Lower lobe of right lung (tissue), 2 donors: ENCODE measurements around the gene PLA2G4F. TPM values are rescaled to one million over a fixed set of nuclear protein-coding genes. Genes with fewer than 3 reads are reported as not detected.

Source experiments
- ATAC-seq, 2 donors: fragments of 200-7000 bp; cut with Tn5 transposase; one replicate each; pipeline ENCODE4 v1.9.1; 2020 to 2022; ENCODE audit warnings: mild to moderate bottlenecking in 2 of 2, moderate library complexity in 2 of 2
- DNase-seq: peaks from one replicate; pipeline ENCODE4 v3.0.0-alpha.2; 2020
- H3K27ac ChIP-seq: fragments of 200-600 bp; one replicate; pipeline ENCODE4 v1.8.0; 2022
- H3K27me3 ChIP-seq: fragments of 200-600 bp; one replicate; pipeline ENCODE4 v1.8.0; 2022; ENCODE audit warnings: low read depth
- H3K36me3 ChIP-seq: fragments of 200-600 bp; one replicate; pipeline ENCODE4 v1.8.0; 2022; ENCODE audit warnings: mild to moderate bottlenecking
- H3K4me1 ChIP-seq: fragments of 200-600 bp; one replicate; pipeline ENCODE4 v1.8.0; 2022
- H3K4me3 ChIP-seq: fragments of 200-600 bp; one replicate; pipeline ENCODE4 v1.8.0; 2022; ENCODE audit warnings: mild to moderate bottlenecking
- H3K9me3 ChIP-seq: fragments of 200-600 bp; one replicate; pipeline ENCODE4 v1.8.0; 2022
- intact Hi-C: fragments of 100-400 bp; cut with DNase I; formaldehyde crosslinking; loops from one replicate; pipeline ENCODE4 v1.11.0; 2022
- total RNA-seq: library from RNA; stranded (reverse); fragmentation: NEBNext Ultra II Directional; extraction: Animal tissue kit (Norgen Biotek cat#: 25700); gene quantifications from one replicate; pipeline ENCODE4 v1.2.1, GENCODE V29; 2021
- TF ChIP-seq, protein P1 (sequence below): fragments of 200-600 bp; IDR thresholded peaks from one replicate; pipeline ENCODE4 v1.8.0; 2022; ENCODE audit warnings: antibody characterized with exemption, mild to moderate bottlenecking
- donor health status: DM: no; HTN: yes; CAD: no; lungs with severe emphysema.

The PLA2G4F gene
- total RNA-seq, 1 donor from 2014 or later, result 99.0 TPM

DNA sequence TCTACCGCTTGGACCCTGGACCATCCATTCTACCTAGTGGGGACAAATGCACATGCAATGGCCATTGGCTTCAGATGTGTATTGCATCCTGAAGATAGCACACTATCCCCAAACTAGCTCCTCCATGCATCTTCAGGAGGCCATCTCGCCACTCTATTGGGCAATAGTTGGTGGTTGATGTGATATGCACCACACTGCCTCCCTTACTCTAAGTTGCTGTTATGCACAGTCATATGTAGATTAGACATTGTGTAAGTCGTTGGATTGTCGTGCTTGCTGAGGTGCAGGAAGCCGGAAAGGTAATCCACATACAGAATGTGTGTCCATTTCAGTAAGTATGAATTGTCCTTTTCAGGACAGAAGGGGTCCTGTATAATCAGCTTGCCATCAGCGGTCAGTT is 35.4 kb downstream of the PLA2G4F start:
- H3K9me3 ChIP-seq, result no peaks in the 10 kb centered on the region
- no peaks in the 10 kb centered on the region for H3K36me3 ChIP-seq
- intact Hi-C loops, result no loop called here
- H3K27me3 ChIP-seq, result no peaks in the 10 kb centered on the region
- DNase-seq, result no peak
- TF ChIP-seq, protein P1, sequence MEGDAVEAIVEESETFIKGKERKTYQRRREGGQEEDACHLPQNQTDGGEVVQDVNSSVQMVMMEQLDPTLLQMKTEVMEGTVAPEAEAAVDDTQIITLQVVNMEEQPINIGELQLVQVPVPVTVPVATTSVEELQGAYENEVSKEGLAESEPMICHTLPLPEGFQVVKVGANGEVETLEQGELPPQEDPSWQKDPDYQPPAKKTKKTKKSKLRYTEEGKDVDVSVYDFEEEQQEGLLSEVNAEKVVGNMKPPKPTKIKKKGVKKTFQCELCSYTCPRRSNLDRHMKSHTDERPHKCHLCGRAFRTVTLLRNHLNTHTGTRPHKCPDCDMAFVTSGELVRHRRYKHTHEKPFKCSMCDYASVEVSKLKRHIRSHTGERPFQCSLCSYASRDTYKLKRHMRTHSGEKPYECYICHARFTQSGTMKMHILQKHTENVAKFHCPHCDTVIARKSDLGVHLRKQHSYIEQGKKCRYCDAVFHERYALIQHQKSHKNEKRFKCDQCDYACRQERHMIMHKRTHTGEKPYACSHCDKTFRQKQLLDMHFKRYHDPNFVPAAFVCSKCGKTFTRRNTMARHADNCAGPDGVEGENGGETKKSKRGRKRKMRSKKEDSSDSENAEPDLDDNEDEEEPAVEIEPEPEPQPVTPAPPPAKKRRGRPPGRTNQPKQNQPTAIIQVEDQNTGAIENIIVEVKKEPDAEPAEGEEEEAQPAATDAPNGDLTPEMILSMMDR, result no peak
- H3K27ac ChIP-seq, result no peak overlapping the region
- no peak overlapping the region for H3K4me3 ChIP-seq
- no peak for ATAC-seq
- peaks cover 13% of the 10 kb centered on the region for H3K4me1 ChIP-seq

DNA sequence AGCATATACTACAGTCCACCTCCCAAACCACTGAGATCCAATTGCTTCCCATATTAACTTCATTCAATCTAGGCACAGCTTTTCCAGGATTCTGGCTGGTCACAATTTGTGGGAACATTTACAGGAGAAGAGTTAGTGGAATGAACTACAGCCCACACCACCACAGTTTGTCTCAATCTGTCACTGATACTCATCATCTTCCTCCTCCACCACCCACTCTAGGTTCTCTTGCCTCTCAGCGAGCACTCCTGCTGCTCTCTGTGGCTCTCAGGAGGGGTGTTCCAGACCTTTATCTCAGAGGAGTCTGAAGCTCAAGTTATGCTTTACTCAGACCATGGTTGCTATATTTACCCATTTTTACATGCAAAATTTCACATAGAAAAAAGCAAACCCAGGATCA is 36.2 kb downstream of the PLA2G4F start:
- intact Hi-C loops, result no loop called here
- TF ChIP-seq, protein P1, result no peak
- H3K36me3 ChIP-seq, result no peaks in the 10 kb centered on the region
- H3K27ac ChIP-seq, result no peak overlapping the region
- peaks cover 13% of the 10 kb centered on the region for H3K4me1 ChIP-seq
- DNase-seq (no peak), ATAC-seq (no peak)
- no peak overlapping the region for H3K4me3 ChIP-seq
- no peaks in the 10 kb centered on the region for H3K9me3 ChIP-seq
- no peaks in the 10 kb centered on the region for H3K27me3 ChIP-seq

DNA sequence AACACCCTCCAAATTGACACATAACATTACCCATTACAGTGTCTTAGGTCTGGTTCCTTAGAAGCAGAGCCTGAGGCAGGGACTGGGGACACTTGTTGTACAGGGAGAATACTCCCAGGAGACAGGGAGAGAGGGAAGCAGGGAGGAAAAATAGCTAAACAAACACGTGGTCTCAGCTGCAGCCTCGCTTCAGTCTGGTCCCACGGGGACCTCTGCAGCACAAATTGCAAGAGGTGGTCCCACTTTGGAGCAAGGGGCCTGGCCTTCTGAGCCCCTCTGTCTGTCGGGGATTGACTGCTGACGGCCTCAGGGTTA is 37.0 kb downstream of the PLA2G4F start:
- TF ChIP-seq, protein P1, result no peak
- H3K27me3 ChIP-seq, result no peaks in the 10 kb centered on the region
- H3K27ac ChIP-seq, result no peak overlapping the region
- ATAC-seq (no peak), DNase-seq (no peak)
- H3K36me3 ChIP-seq, result no peaks in the 10 kb centered on the region
- no peaks in the 10 kb centered on the region for H3K9me3 ChIP-seq
- peaks cover 13% of the 10 kb centered on the region for H3K4me1 ChIP-seq
- H3K4me3 ChIP-seq, result no peak overlapping the region
- intact Hi-C loops, result no loop called here

DNA sequence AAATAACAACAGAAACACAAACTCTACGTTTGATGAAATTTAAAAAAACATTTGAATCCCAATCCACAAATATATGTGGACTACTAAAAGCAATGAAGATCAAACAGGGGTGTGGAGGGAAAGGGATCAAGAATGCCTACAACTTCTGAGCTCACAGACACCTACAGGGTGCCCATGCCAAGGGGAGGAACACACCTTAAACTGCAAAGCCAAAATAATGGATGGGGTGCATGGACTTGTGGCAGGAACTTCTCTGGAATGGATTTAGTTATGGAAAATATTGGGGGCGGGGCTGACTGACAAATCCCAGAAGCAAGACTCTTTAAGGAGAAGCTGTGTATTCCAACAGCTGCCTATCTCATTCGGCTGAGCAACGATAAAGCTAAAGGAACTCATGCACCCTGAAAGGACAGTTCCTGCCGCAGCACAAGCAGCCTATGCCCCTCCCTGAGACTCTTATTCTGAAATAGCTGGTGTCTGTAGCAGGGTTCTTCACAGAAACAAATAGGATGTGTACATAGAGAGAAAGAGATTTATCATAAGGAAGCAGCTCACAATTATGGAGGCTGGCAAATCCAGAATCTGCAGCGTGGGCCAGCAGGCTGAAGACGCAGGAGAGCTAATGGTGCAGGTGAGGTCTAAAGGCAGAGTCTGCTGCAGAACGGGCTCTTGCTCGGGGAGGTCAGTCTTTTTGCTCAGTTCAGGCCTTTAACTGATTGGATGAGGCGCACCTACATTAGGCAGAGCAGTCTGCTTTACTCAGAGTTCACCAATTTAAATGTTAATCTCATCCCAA is 37.6 kb downstream of the PLA2G4F start:
- DNase-seq (no peak), ATAC-seq (peak in 1 of 2 donors; percentile 29)
- Histone ChIP-seq H3K27ac (no peak overlapping the region), H3K36me3 (no peaks in the 10 kb centered on the region), H3K9me3 (no peaks in the 10 kb centered on the region), H3K4me3 (no peak overlapping the region), H3K27me3 (no peaks in the 10 kb centered on the region), H3K4me1 (peaks cover 13% of the 10 kb centered on the region)
- intact Hi-C loops, result no loop called here
- TF ChIP-seq, protein P1, result no peak

DNA sequence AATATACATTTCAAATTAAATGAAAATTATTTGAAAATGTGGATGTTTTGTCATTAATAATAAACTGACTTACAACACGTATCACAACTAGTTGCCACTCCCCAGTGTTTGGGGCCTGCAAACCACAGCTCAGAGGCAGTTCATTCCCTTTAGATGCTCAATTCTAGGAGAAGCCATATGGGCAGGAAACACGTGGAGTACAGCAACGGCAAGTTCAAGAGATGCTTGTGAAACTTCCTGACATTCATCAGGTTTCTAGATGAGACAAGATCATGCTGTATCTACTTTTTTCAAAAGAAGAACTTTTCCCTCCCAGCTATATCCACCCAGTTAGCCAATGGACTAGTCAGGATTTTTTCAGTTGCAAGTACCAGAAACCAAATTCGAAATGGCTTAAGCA is 44.5 kb downstream of the PLA2G4F start:
- intact Hi-C loops, result no loop called here
- TF ChIP-seq, protein P1, result no peak
- no peak for DNase-seq
- Histone ChIP-seq H3K27me3 (no peaks in the 10 kb centered on the region), H3K9me3 (no peaks in the 10 kb centered on the region), H3K36me3 (no peaks in the 10 kb centered on the region), H3K4me1 (peaks cover 8% of the 10 kb centered on the region), H3K27ac (no peak overlapping the region), H3K4me3 (no peak overlapping the region)
- ATAC-seq, result no peak
